Adrenal gland (tissue), 12 donors: Measurements from ENCODE around the gene LARP1. TPM values are rescaled to one million over a fixed set of nuclear protein-coding genes. Genes with fewer than 3 reads are reported as not detected.
A peak's percentile ranks its signal among the peaks of the same experiment; 100 is the strongest.

Source experiments
- DNase-seq, 7 donors: peaks; one replicate each; pipeline ENCODE4 v3.0.0-alpha.2; 2019 to 2020
- H3K27ac ChIP-seq, 5 donors: fragments of 200-600 bp; sonication (generic) in 4 of 5; 1 replicate in 3 of 5; 2 replicates in 2 of 5; pipeline versions ENCODE4 v1.5.1 to v1.8.0; 2016 to 2020; ENCODE audit warnings: mild to moderate bottlenecking in 1 of 5
- H3K27me3 ChIP-seq: fragments of 200-600 bp; 2 replicates; pipeline ENCODE4 v1.8.0; 2021
- H3K36me3 ChIP-seq, 2 donors: fragments of 200-600 bp; replicated peaks in 1 of 2; 1 replicate in 1 of 2; 2 replicates in 1 of 2; pipeline versions ENCODE4 v1.5.1 to v1.8.0; 2018 to 2022
- H3K4me1 ChIP-seq, 2 donors: fragments of 200-600 bp; replicated peaks in 1 of 2; 1 replicate in 1 of 2; 2 replicates in 1 of 2; pipeline versions ENCODE4 v1.5.1 to v1.8.0; 2018 to 2021
- H3K4me3 ChIP-seq, 4 donors: fragments of 200-600 bp; sonication (generic) in 3 of 4; one replicate each; pipeline ENCODE4 v1.5.1; 2016 to 2018
- H3K9me3 ChIP-seq, 3 donors: fragments of 200-600 bp; sonication (generic) in 1 of 3; replicated peaks in 1 of 3; 1 replicate in 2 of 3; 2 replicates in 1 of 3; pipeline versions ENCODE4 v1.5.1 to v1.8.0; 2016 to 2021
- POLR2A ChIP-seq, 2 donors: fragments of 450-650 bp; IDR thresholded peaks; one replicate each; pipeline ENCODE4 v1.6.1; 2017; ENCODE audit warnings: antibody characterized with exemption in 2 of 2, mild to moderate bottlenecking in 2 of 2, moderate library complexity in 1 of 2
- WGBS, 4 donors: extraction: QIAGEN DNeasy Blood & Tissue Kit in 2 of 4; methylation state at CpG; one replicate each; pipeline versions ENCODE4 v1.1.5 to v1.1.7; 2013 to 2017; 5-methylcytosine and 5-hydroxymethylcytosine counted together
- intact Hi-C, 2 donors: fragments of 100-400 bp; cut with DNase I; formaldehyde crosslinking; loops; one replicate each; pipeline versions ENCODE4 v1.14.1 to v1.15.0; 2022 to 2023
- polyA plus RNA-seq, 3 donors: library from polyadenylated mRNA; stranded (reverse); fragments of 200-250 nt in 2 of 3; fragments of 350-450 nt in 1 of 3; fragmentation: Illumina TruSeq in 1 of 3; extraction: RNeasy Lipid Tissue Mini Kit (QIAGEN cat#74804) in 1 of 3; gene quantifications; one replicate each; pipeline ENCODE4 v1.2.3, GENCODE V29; 2013 to 2014
- total RNA-seq, 9 donors: library from RNA; depleted of rRNA in 4 of 9; stranded (reverse); fragments of >200 nt in 4 of 9; fragments of 120-200 nt in 1 of 9; fragmentation: NEBNext Ultra II Directional in 1 of 9; extraction: Animal tissue kit (Norgen Biotek cat#: 25700) in 1 of 9; gene quantifications; one replicate each; pipeline versions ENCODE4 v1.1.0 to v1.2.4, GENCODE V29; 2013 to 2023
- TF ChIP-seq, protein P1 (sequence below), 6 experiments: fragments of 450-650 bp in 4 of 6; fragments of 200-600 bp in 2 of 6; sonication (generic) in 1 of 6; IDR thresholded peaks; 1 replicate in 5 of 6; 2 replicates in 1 of 6; pipeline versions ENCODE4 v1.5.1 to v1.8.0; 2016 to 2021; ENCODE audit warnings: antibody characterized with exemption in 6 of 6, mild to moderate bottlenecking in 2 of 6, moderate library complexity in 1 of 6
- donor health status: healthy with polysubstance abuse.
- donor health status: Bipolar disorder and iron deficiency.
- donor health status: DM: yes; HTN: yes; CAD: no.
- donor health status: DM: no; HTN: no; CAD: no.
- donor health status: DM: no; HTN: no; CAD: no.
- donor health status: DM: yes; HTN: yes; CAD: no.

The LARP1 gene
- total and polyA plus RNA-seq, 12 donors = 30.5 to 209 (median 126) TPM

DNA sequence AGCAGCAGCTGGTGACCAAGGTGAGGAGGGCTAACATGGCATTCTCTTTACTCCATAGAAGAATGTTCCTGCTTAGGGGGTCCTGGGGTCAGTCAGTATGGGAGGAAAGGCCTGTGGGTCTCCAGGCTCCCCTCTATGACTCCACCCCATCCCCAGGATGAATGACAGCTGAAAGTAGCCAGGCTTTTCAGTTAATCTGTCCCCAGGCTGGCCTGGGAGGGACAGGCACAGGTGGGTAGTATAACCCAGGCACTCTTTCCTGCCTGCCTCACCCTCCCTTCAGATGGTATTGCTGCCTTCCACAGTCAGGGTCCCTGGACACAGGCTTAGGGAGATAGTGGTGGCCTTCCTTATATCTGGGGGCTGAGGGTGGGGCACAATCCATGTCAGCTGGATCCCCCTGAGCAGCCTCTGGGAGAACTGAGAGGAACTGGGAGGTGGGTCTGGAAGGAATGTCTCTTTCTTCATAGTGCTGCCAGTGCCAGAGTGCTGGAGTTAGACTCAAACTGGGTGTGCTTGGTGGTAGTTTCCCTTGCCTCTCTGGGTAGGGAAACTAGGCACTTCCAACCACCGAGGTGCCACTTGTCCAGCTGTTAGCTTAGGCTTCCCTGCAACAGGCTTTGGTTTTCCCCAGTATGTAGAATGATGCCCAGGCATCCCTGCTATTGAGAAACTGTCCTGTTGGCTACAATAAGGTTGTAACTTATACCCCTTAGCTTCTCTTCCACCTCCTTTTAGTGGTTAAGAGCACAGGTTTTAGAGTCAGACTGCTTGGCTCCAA, 27.8 kb downstream of the LARP1 start:
- WGBS, 4 donors = 37 to 53% (median 45%) methylated on average over 1 of the region's 1 CpG
- TF ChIP-seq, protein P1, sequence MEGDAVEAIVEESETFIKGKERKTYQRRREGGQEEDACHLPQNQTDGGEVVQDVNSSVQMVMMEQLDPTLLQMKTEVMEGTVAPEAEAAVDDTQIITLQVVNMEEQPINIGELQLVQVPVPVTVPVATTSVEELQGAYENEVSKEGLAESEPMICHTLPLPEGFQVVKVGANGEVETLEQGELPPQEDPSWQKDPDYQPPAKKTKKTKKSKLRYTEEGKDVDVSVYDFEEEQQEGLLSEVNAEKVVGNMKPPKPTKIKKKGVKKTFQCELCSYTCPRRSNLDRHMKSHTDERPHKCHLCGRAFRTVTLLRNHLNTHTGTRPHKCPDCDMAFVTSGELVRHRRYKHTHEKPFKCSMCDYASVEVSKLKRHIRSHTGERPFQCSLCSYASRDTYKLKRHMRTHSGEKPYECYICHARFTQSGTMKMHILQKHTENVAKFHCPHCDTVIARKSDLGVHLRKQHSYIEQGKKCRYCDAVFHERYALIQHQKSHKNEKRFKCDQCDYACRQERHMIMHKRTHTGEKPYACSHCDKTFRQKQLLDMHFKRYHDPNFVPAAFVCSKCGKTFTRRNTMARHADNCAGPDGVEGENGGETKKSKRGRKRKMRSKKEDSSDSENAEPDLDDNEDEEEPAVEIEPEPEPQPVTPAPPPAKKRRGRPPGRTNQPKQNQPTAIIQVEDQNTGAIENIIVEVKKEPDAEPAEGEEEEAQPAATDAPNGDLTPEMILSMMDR (IDR thresholded peaks at IDR 0.05) = no peak
- no peak for TF ChIP-seq POLR2A (IDR thresholded peaks at IDR 0.05)
- Histone ChIP-seq H3K4me1 (peaks cover 67 to 95% of the 10 kb centered on the region in 2 donors), H3K27me3 (no peaks in the 10 kb centered on the region), H3K36me3 (no peaks in the 10 kb centered on the region), H3K27ac (peak overlapping the region; percentile 28 to 84 (median 49)), H3K9me3 (no peaks in the 10 kb centered on the region), H3K4me3 (no peak overlapping the region)
- no peak for DNase-seq
- intact Hi-C loops = no loop called here

DNA sequence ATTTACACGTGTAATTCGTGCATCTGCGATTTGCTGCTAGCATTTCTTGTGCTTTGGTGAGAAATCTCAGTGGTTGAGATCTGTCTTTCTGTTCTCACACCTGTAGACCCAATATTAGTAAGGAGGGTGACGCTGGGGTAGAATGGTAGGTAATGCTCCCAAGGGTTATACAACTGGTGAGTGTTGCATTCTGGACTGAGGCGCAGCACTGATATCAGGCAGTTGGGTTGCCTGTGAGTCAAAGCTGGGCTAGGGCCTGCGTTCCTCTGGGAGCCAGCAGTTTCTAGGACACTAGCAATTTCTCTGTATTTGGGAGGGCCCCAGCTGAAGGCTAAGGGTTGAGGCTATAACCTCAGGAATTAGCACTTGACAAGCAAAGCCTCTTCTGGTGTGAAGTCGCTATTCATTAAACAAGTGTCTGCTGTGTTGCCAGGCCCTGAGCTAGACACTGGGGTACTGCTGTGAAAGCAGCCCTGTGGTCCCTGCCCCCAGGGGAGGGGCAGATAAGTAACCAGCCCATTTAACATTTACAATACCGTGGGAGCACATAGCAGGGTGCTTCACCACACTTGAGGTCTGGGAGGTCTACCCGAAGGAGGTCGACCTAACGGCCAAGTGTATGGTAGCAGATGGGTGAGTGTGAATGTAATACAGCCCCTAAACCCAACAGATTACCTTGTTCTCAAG, 28.7 kb downstream of the LARP1 start:
- intact Hi-C loops = no loop called here
- H3K4me1 ChIP-seq = peaks cover 70 to 94% of the 10 kb centered on the region in 2 donors
- no peaks in the 10 kb centered on the region for H3K9me3 ChIP-seq
- 47 to 61% (median 52%) methylated on average over 6 to 11 of the region's 11 CpGs for WGBS, 4 donors
- no peaks in the 10 kb centered on the region for H3K27me3 ChIP-seq
- H3K36me3 ChIP-seq = no peaks in the 10 kb centered on the region
- peak; percentile 61 to 90 (median 81) for DNase-seq
- no peak overlapping the region for H3K4me3 ChIP-seq
- TF ChIP-seq, protein P1 (IDR thresholded peaks at IDR 0.05) = no peak
- TF ChIP-seq POLR2A (IDR thresholded peaks at IDR 0.05) = peak in 1 of 2 donors; percentile 67
- peak overlapping the region; percentile 28 to 84 (median 49) for H3K27ac ChIP-seq

DNA sequence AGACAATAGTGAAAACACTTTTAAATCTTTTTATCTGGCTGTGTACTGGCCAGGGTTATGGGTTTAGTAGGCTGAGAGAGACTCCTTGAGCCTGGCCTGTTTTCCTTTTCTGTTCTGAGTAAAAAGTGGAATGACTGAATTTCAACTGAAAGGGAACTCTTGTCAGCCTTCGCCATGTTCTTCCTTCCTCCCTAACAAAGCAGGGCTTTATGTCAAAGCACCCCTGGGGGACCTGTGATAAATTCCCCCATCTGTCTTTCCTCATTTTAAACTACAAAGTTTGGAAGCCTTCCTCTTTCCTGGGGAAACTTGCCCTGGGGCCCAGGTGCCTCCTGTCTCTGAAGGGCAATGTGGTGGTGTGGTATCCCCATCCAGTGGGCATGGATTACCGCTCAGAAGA, 29.7 kb downstream of the LARP1 start:
- H3K4me3 ChIP-seq = no peak overlapping the region
- no peaks in the 10 kb centered on the region for H3K36me3 ChIP-seq
- peaks cover 60 to 85% of the 10 kb centered on the region in 2 donors for H3K4me1 ChIP-seq
- no peaks in the 10 kb centered on the region for H3K9me3 ChIP-seq
- 80 to 87% (median 85%) methylated on average over 2 of the region's 2 CpGs for WGBS, 4 donors
- peak overlapping the region in 4 of 5 donors; percentile 12 to 80 (median 28) for H3K27ac ChIP-seq
- no peaks in the 10 kb centered on the region for H3K27me3 ChIP-seq
- intact Hi-C loops = no loop called here
- no peak for TF ChIP-seq POLR2A (IDR thresholded peaks at IDR 0.05)
- TF ChIP-seq, protein P1 (IDR thresholded peaks at IDR 0.05) = no peak
- no peak for DNase-seq

DNA sequence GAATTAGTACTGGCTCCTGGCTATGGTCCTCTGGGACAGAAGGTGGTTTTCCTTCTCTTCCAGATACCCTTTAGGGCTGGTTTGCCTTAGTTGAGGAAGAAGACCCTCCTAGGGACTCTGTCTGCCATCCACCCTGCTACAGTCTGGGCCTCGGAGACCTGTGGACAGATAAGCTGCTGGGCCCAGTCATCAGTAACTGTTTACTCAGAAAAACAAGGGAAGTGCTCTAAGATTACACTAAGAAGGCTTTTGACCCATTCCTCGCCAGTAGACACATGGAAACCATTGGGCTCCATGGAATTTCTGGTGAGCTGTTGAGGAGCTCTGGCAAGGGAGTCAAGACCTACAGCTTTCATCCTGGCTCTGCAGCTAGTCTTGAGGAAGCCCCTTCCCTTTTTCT, 31.2 kb downstream of the LARP1 start:
- 50 to 60% (median 54%) methylated on average over 1 to 2 of the region's 2 CpGs for WGBS, 4 donors
- Histone ChIP-seq H3K27ac (peak overlapping the region in 1 of 5 donors; percentile 17), H3K36me3 (peaks cover 0 to 12% of the 10 kb centered on the region in 2 donors), H3K4me1 (peaks cover 55 to 72% of the 10 kb centered on the region in 2 donors), H3K4me3 (no peak overlapping the region), H3K9me3 (no peaks in the 10 kb centered on the region), H3K27me3 (no peaks in the 10 kb centered on the region)
- no peak for DNase-seq
- intact Hi-C loops = no loop called here
- TF ChIP-seq POLR2A (IDR thresholded peaks at IDR 0.05) = no peak
- TF ChIP-seq, protein P1 (IDR thresholded peaks at IDR 0.05) = no peak
